ENCODE measurements around the gene KCNK10.

The KCNK10 gene

DNA sequence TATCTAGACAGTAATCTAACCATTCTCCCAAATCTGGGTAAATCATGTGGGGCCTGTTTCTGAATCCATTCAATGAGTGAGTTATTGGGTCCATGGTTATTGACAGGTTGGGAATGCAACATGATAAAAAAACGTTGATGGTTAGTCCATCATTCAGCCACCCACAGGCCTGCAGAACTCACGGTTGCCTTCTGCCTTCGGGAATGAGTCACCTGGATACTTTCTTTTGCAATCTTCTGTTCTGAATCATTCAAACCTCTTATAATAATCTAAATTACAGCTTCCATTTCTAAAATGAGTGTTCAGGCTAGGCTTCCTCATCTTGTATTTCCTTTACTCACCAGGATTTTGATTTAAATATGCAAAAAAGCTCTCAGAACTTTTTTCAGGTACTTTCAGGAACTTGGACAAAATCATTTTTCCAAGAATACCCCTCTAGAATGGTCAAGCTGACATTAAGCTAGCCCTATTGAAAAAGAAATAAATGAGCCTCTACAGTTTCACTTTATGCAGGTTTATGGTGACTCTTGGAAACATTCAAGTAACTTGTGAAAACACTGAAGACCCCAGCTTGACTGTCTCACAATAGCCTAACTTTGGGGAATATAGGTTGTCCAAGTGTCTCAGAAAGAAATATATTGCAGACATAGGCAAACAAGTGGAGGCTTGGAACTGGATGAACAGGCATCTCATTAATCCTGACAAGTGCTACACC, 94.4 kb downstream of the KCNK10 start:
- no peak for DNase-seq (ENCODE audit: low spot score)

DNA sequence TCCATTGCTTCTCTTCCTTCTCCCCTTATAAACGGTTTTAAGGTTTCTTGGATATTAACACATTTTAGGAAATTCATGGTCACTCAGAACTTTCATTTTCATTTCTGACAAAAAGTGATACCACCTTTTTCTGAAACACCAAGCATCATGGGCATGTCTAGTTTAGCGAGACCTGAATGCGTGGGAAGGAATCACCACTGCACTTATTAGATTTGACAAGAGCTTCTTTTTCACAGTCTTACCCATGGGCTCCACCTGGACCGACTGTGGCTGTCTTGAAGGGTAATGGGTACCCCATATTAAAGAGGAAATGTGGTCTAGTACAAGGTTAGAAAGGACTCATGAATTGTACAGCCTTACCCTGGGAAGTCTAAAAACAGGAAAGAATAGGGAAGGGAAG, 95.4 kb downstream of the KCNK10 start:
- no peak for DNase-seq (ENCODE audit: low spot score)

DNA sequence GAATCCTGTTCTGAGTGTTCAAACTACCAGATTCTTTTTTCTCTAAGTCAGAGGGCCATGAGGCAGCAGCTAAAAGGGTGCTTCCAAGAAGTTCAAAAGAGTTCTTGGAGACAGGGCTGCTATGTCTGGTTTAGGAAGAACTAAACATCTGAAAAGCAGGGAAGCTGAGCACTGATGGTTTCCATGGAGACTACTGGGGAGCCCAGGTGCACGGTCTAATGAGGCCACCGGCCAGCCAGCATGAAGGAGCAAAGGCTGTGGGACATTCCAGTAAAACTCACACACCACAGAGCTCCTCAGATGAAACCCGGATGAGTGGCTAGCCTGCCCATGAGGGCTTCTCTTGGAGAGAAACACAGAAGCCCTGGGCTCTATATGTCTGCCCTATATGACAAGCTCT, 97.3 kb downstream of the KCNK10 start:
- DNase-seq (ENCODE audit: low spot score) = no peak

DNA sequence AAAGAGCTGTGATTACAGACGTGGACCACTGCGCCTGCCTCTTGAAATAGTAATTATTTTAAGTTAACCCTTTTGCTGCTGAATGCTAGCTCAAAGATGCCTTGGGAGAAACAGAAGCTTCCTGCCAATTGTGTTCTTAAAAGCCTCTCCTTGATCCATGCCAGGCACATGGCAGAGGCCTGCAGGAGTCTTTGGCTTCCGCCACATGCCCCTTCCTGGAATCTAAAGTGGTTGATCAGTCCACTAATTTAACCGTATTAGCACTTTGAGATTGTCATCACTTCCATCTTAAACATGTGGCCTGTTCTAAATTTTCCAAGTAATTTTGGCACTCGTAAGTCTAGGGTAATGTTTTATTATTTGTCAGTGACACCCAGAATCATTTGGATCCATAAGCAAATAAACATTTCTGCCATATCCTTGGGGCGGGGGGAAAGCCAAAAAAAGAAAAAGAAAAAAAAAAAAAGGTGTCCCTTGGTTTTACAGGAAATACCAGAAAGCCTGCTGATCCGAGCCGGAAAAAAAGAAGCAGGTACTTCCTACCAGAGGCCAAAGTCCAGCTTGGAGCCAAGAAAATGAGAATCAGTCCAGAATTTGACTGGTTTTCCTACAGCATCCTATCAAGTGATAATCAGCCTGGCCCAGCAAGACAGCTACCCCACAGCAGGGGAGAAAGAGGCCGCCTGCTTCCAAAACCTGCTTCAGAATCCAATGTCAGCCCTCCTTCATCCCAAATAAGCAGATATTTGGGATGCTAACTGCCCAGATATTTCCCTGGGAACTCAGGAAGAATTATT, 104.8 kb downstream of the KCNK10 start:
- no peak for DNase-seq (ENCODE audit: low spot score)

DNA sequence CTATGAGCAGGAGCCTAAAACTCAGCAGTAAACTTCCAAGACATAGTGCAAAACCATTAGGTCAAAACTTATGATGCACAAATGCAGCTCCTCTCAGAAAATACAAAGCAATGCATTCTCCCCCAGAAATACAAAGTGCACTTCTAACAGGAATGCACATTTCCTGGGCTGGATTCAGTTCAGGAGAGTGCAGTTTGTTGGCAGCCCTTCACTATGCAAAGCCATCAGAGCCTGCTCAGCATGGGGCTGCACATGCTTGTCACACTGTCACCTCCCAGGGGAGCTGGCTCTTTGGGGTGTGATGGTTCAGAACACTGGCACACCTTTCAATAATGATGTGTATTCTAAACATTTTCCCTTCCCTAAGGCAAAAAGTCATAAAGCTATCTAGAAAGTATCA, 110.4 kb downstream of the KCNK10 start:
- DNase-seq (ENCODE audit: low spot score) = no peak

DNA sequence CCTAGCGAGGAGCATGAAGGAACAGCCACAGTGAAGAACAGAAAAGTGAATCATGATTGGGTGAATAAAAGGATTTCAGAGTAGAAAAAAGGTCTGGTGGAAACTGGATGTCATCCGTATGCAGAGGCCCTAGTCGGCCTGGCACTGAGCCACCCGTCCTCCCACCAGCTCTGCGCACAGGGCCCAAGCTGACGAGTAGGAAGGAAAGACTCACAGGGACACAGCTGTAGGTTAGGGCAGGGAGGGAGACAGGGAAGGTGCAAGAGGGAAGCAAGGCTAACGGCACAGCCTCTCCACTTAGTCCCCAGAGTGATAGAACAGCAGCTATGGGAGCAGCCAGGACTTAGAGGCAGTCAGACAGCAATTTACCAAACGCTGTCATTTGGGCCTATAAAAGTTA, 112.6 kb downstream of the KCNK10 start:
- DNase-seq (ENCODE audit: low spot score) = no peak

DNA sequence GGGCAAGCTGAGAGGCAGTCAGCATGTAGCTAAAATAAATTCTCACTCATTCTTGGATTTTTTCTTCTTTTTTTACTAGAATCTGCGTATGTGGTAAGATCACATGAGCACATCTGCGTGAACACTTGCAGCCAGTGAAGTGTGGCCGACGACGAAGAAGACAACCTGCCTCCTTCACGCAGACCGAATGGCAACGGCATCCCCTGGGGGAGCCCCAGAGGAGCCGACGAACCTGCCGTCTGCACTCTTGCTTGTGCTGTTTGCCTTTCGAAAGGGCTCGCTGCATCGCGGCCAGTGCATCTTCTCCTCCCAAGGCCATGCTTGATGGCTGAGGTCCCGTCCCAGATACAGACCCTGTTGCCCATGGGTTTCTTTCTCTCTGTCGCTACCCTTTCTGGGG, 113.8 kb downstream of the KCNK10 start:
- DNase-seq (ENCODE audit: low spot score) = no peak

DNA sequence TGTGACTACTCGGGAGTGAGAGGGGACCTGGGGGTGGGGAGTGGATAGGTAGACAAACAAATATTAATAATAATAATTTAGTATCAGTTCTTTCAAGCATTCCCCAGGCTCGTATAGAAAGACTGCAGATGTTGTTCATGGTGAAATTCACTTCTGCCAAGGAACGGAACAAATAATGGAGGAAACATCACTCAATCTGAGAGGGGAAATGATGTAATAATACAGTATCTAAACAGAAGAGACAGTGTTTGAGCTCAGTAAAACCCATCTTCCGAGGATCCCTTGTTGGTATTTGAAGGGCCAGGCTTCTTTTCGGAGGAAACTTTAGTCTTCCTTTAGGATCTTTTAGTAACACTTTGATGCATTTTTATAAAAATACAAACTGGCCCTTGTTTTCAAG, 114.2 kb downstream of the KCNK10 start:
- DNase-seq (ENCODE audit: low spot score) = no peak

DNA sequence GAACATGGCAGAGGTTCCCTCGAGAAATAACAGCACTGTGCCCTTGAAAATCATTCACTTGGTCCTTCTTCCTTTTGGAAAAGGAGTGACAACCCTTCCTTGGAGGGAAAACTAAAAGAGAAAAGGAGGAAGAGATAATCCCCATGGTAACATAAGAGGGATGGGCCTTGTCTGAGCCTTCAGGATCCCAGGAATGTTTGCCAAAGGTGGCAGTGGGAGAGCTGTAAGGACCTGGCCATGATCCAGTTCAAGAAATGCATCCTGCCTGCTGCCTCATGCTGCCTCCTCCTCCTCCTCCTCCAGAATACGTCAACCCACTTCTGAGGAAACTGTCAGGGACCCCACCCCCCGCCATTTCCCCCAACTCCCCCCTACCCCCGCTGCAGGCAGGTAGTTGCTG, 118.8 kb downstream of the KCNK10 start:
- no peak for DNase-seq (ENCODE audit: low spot score)

DNA sequence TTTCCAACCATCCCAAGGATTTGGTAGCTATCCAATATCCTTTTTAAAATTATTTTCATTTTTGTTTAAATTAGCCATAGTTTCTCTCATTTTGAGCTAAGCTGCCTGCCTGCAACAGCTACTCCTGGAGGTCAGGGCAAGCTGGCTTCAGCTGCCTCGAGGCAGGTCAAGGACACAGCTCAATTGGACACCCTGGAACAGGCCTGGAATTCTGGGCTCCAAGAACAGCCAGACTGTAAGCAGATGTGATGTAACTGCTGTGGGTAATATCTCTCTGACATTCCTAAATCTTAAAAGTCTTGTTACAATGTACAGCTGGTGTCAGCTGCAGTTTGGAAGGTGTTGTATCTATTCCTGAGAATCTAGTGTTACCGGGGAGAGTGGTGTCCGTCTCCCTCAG, 119.8 kb downstream of the KCNK10 start:
- DNase-seq (ENCODE audit: low spot score) = no peak

DNA sequence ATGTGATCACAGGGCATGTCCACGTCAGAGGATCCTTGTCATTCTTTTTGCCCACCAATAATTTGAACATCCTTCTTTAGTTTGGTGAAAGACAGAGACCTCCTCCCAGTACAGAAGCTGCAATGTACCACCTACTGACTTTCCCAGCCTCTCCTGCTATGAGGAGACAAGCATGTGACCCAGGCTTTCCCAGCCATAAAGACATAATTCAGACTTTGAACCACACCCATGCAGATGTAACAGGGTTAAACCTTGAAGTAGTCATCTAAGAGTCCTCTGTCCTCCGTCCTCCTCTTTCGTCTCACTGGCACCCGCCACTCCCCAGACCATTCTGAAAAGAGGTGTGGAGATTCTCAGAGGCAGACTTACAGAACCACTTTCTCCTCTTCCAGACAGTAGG, 120.8 kb downstream of the KCNK10 start:
- DNase-seq (ENCODE audit: low spot score) = no peak

DNA sequence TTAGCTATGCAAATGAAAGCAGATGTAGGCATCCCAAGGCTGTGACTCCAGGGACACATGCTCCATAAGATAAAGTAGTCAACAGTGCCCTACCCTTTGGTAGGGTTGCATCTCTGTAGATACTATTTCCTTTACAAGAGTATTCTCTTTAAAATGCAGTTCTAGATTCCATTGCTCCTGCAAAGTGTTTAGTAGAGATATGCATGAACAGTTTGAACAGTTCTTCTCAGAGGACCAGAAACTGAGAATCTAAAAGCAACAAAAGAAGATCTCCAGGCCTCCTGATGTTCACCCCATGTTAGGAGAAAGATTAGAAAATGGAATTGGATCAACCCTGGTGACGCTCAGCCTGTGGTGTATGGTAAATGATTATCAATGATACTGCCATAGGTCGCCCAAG, 121.2 kb downstream of the KCNK10 start:
- DNase-seq (ENCODE audit: low spot score) = no peak

DNA sequence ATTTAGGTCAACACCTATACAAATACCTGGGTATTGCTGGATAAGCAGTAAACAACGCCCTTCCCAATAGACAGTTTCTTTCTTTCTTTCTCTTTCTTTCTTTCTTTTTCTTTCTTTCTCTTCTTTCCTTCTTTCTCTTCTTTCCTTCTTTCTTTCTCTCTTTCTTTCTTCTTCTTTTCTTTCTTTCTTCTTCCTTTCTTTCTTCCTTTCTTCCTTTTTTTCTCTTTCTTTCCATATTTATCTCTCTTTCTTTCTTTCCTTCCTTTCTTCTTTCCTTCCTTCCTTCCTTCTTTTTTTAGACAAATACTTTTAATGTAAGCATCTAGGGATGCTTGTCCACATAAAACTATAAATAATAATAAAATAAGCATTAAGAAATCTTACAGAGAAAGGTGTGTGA, 123.2 kb downstream of the KCNK10 start:
- DNase-seq (ENCODE audit: low spot score) = no peak

DNA sequence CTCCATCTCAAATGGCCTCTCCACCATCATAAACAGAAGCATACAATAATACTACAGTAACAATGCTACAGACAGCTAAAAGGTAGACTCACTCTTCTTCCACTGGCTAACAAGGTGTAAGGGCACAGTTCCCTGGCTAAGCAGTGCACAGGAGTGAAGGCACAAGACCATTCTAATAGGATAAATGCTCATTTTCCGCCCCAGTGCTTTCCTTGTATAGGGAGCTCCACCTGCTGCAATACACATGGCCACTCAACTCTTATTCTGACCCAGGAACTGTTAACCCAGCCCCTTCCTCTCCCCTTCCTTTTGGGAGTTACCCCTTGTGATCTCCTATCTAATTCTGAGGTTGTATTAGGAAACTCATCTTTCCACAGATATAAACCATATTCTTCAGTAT, 124.6 kb downstream of the KCNK10 start:
- no peak for DNase-seq (ENCODE audit: low spot score)

DNA sequence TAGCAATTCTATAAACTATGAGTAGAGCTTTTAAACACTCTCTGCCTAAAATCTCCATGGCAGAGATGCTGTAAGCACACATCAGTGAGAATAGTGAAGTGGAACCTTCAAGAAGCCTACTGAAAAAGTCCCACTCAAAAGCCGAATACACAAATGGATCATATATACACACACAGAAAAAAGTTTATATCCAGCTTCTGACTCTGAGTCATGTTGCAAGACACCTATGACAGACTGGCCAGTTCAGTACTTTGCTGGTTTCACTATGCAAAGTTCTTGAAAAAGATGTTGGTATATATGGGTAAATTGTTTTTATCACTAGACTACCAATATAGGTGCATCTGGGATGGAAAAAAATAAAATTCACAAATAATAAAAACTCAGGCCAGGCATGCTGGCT, 126.1 kb downstream of the KCNK10 start:
- no peak for DNase-seq (ENCODE audit: low spot score)

DNA sequence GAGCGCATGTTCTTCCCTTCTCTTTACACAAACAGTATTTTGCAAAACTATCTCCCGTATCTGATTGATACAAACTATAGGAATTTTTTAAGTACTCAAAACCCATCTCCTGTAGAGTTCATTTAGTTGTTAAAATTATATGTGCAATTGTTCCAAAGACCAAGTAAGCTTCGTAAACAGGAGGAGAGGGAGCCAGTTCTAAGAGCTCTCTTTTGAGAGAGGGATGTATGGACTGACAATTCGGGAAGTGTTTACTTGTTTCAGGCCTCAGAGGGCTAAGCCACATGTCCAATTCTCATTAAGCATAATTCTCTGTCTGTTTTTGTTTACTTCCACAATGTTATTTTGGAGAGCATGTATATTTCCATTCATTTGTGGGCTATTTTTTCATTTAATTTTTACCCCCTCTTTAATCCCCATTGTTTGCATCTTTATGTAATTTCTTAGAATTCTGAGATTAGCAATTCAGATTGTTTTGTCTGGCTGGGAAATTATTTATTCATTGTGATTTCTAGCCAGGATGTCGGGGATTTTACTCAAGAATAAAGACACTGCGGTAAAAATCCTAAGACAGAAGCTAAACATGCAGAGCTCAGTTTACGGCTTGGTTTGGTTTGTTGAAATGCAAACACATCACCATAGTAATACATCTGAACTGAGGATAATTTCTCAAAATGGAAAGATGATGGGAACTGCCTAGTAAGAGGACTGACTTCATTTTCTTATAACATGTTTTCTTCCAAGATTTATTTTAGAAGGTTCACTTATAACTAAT, 126.8 kb downstream of the KCNK10 start:
- no peak for DNase-seq (ENCODE audit: low spot score)

DNA sequence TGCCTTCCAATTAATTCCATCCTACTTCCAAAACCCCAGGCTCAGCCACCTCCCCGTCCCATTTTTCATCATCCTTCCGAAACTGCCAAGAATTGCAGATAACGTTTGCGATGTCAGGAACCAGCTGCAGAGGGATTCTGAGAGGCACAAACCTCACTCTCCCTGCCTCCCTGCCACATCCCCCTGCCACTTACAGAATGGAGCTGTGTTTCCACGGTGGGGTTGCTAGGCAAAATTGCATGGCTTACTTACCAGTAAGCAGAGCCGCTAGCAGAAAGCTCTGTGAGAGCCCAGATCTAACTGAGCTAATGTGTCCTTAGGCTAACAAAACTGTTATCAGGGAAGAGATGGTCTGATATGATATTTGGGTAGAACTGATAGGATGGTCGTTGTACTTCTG, 127.4 kb downstream of the KCNK10 start:
- peak; percentile 34 for DNase-seq (ENCODE audit: low spot score)

DNA sequence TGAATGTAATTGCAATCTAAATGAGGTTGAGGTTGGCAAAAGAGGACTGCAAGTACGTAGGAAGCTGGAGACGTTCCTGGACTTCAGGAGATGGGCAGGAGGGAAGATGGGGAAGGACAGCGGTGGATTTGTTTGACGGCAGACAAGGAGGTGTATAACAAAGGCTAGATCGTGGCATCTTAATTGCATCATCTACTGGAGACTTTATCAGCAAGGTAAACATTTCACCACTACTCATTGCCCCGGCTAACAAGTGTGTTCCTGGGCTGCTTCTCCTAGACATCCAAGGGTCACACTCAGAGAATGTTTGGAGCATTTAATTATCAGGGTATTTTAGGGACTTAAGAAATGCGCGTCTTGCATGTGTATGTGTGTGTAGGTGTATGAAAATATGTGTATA, 128.5 kb downstream of the KCNK10 start:
- DNase-seq (ENCODE audit: low spot score) = no peak

DNA sequence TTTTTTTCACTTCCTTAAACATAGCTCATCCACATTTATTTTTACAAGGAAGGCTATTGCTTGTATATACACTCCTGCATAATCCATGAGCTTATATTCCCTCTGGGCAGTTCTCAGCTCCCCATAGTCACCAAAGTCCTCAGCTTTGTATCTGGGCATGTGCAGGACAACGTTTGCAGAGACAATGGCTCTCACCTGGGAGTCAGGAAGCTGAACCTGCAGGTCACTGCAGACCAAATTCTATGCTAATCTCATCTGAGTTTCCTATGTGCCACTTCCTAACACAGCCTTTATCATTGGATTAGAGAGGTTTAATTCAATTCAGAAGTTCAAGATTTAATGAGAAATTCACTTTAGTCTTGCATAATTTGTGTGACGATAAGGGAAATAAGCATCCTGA, 131.5 kb downstream of the KCNK10 start:
- no peak for DNase-seq (ENCODE audit: low spot score)

DNA sequence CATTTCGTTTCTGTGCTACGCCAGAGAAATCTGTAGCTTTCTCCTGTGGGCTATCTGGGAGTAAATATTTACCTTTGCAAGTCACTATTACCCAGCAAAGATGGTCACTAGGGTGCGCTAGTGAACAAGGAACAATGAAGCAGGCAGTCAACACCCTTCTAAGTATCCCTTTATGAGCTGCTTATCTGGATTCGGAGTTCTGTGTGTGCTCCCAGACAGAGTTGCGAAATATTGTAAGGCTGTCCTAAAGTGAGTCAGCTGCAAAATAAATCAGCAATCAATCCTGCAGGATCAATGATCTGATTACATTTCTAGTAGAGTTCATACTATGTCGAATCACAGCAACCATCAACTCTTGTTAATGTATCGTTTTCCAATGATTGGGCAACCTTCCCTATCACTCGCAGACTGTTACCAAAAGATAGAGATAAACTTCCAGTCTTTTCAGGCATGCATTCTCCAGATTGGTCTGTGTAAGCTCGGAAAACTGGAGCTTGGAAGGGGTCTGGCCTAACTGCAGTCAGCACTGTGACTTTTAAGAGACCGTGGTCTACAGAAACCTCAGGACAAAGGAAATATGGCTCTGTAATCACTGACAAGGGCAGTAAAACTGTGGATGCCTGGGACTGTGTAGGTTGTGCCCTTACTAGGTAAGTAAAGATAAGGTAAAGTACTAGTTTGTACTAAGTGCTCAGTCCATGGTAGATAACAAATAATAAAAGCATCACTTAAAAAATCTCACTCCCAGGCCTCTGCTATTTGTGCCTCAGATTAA, 133.5 kb downstream of the KCNK10 start:
- DNase-seq (ENCODE audit: low spot score) = peak; percentile 86

DNA sequence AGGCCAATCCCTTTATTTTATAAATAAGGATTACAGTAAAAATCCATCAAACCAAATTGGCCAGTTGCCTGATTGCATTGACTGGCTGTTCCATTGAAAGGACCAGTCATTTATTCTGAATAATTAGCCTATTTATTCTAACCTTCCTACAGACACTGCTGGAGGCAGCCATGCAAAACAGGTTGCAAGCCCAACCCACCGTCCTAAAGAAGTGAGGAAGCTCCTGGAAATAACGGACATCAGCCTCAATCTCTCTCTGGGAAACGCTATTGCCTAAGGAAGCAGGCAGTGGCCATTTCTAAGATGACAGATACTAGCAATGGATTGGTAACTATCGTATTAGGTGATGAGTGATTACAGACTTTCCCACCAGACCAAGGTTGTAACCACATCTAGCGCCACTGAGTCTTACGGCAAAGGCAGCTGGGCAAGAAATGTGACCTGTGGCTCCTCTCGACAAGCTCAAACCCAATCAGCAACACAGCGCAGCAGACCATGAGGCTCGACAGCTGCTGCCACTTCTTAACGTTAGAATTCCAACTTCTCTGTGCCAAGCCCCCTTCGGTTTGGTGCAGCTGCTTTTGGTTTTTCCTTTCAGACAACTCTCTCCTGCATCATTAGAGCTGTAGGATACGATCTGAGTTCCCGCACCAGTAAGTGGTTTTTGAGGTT, 134.2 kb downstream of the KCNK10 start:
- no peak for DNase-seq (ENCODE audit: low spot score)

DNA sequence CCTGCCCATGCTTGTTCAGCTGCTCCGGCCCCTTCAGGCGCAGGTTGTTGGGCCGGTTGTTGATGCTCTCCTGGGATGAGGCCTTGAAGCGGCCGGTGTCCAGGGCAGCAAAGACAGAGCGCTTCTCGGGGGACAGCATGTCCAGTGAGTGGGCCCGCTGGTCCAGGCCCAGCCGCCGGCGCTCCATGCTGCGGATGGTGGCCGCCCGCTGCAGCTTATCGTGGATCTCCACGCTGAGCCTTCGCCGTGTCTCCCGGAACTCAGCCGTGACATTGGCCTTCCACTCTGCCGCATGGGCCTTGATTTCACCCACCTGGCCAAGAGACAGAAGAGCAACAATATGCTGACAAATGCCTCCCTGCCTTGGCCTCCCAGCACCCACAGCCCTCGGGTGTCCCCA, 137.2 kb downstream of the KCNK10 start:
- DNase-seq (ENCODE audit: low spot score) = no peak

Data from globus pallidus (tissue), 1 donor.